ENCODE measurements around the gene EFNA3. TPM values are rescaled to one million over a fixed set of nuclear protein-coding genes. Genes with fewer than 3 reads are reported as not detected.

The EFNA3 gene
- total and polyA plus RNA-seq, 2 of the 4 experiments (the other 2 are of a cell fraction), result 0.72 to 1.6 TPM

GRCh38 chr1:155033524-155033923 lies 45.1 kb upstream of the EFNA3 start, which contains the start of the genes DCST1 and DCST2:
Gene DCST1 (plus strand): TSS chr1:155033824. CDS start chr1:155034037, 213 bp downstream.
Gene DCST2 (minus strand): TSS chr1:155033781. CDS start chr1:155033701, 80 bp downstream.
- no peaks in the 10 kb centered on the region; the same call in 1 of the 2 replicates for H4K20me1 ChIP-seq (ENCODE audit: insufficient read depth, low read length)
- 73% methylated on average over 3 of the region's 9 CpGs; no CpG with 5 or more reads in 1 of the 2 experiments for WGBS, 2 experiments (ENCODE audit: extremely low coverage in 2 of 2, insufficient read length in 1 of 2)
- no peak within 1 kb of the TSS for H3K4me2 ChIP-seq (ENCODE audit: low read depth, low read length)
- intact Hi-C loops (cut with micrococcal nuclease), result no loop called here
- no peak within 1 kb of the TSS for H2BK20ac ChIP-seq (ENCODE audit: low read depth, low read length)
- H3K27me3 ChIP-seq (ENCODE audit: control insufficient read depth, insufficient read depth, low read length), result peaks cover 45% of the 10 kb centered on the region
- in situ Hi-C loops (cut with MboI; ENCODE audit: low sequenced_read_pairs), result no loop called here
- ChIA-PET POLR2A (ENCODE audit: unreplicated experiment) (no interaction called here), CTCF (no interaction called here)
- no peak within 1 kb of the TSS for H2BK5ac ChIP-seq (ENCODE audit: low read depth, low read length, poor library complexity, severe bottlenecking)
- H3K4me1 ChIP-seq (ENCODE audit: control insufficient read depth, insufficient read depth, low read length), result peaks cover 1% of the 10 kb centered on the region; the same call in 1 of the 2 replicates
- no peaks in the 10 kb centered on the region for H3K9me3 ChIP-seq (ENCODE audit: control insufficient read depth, insufficient read depth, low read length)
- H2BK15ac ChIP-seq (ENCODE audit: low read depth, low read length), result no peak within 1 kb of the TSS
- H3K56ac ChIP-seq (ENCODE audit: extremely low read depth, insufficient read depth, low read length), result no peak within 1 kb of the TSS
- no peak for DNase-seq
- no peak within 1 kb of the TSS for H3K18ac ChIP-seq (ENCODE audit: low read depth, low read length)
- H3K79me1 ChIP-seq (ENCODE audit: low read depth in 1 of 2, low read length in 2 of 2), result no peaks in the 10 kb centered on the region
- no peak within 1 kb of the TSS for H3K9ac ChIP-seq (ENCODE audit: low read depth, low read length)
- no peak within 1 kb of the TSS for H4K8ac ChIP-seq (ENCODE audit: low read depth in 2 of 2, low read length in 2 of 2)
- no peak within 1 kb of the TSS for H3K27ac ChIP-seq (ENCODE audit: insufficient read depth, low read length)
- no peak within 1 kb of the TSS for H4K5ac ChIP-seq (ENCODE audit: low read depth, low read length)
- TF ChIP-seq RCOR1 (IDR thresholded peaks at IDR 0.05; ENCODE audit: insufficient replicate concordance, low read length), result no peak
- no peak for TF ChIP-seq SMC3 (IDR thresholded peaks at IDR 0.05; ENCODE audit: low read depth, low read length)
- no peak for TF ChIP-seq BHLHE40 (IDR thresholded peaks at IDR 0.05; ENCODE audit: low read depth, low read length)
- no peak within 1 kb of the TSS for H3K4me3 ChIP-seq (ENCODE audit: insufficient read depth, low read depth, low read length)
- H3K36me3 ChIP-seq (ENCODE audit: control insufficient read depth, insufficient read depth, low read length), result no peaks in the 10 kb centered on the region
- no TSS peak for BruUV-seq (replicated peaks)
- no peak within 1 kb of the TSS for H2AK5ac ChIP-seq (ENCODE audit: low read depth, low read length)
- peak within 1 kb of the TSS; percentile 55 for H2AK9ac ChIP-seq (replicated peaks; ENCODE audit: low read depth, low read length, poor library complexity)
- ATAC-seq (ENCODE audit: low read depth), result no peak
- H2AFZ ChIP-seq (replicated peaks; ENCODE audit: low read length, poor library complexity), result no peak within 1 kb of the TSS
- no peak within 1 kb of the TSS; the same call in 1 of the 2 replicates for H3K23ac ChIP-seq (ENCODE audit: low read depth, low read length)
- peaks cover 5% of the 10 kb centered on the region; the same call in 1 of the 2 replicates for H3K9me1 ChIP-seq (ENCODE audit: insufficient read depth, low read length)
- H2BK120ac ChIP-seq (ENCODE audit: low read depth, low read length), result no peak within 1 kb of the TSS
- no peak within 1 kb of the TSS for H3K4ac ChIP-seq (ENCODE audit: low read depth, low read length)
- H4K91ac ChIP-seq (ENCODE audit: insufficient read depth, low read depth, low read length), result no peak within 1 kb of the TSS
- no peak within 1 kb of the TSS for H3K14ac ChIP-seq (replicated peaks; ENCODE audit: low read depth, low read length)
- dilution Hi-C loops (cut with HindIII; ENCODE audit: low sequenced_read_pairs, unreplicated experiment), result no loop called here
